Measurements from ENCODE around the gene MRPL51.
"Not testable (repeated sequence)": the region's sequence is repeated elsewhere in the genome, so short reads cannot be mapped to it uniquely, and the experiment has no call there.

The MRPL51 gene

GRCh38 chr12:6472491-6472890 is 20.6 kb downstream of the MRPL51 start:
- TF ChIP-seq CTCF (conservative IDR thresholded peaks at IDR 0.05), result no peak
- TF ChIP-seq ZFX (IDR thresholded peaks at IDR 0.05), result no peak
- H3K27ac ChIP-seq, result no peak overlapping the region

- H3K27ac ChIP-seq, result no peak overlapping the region
- no peak for TF ChIP-seq CTCF (conservative IDR thresholded peaks at IDR 0.05)
- no peak for TF ChIP-seq ZFX (IDR thresholded peaks at IDR 0.05)
Observed at GRCh38 chr12:6471989-6472360, 21.1 kb downstream of the MRPL51 start.

GRCh38 chr12:6470375-6471163 is 22.5 kb downstream of the MRPL51 start, which contains the start of gene VAMP1:
Gene VAMP1, minus strand, starts transcription at chr12:6470677. Its CDS starts 146 bp downstream, at chr12:6470531.
- no peak for TF ChIP-seq ZFX (IDR thresholded peaks at IDR 0.05)
- no peak for TF ChIP-seq CTCF (conservative IDR thresholded peaks at IDR 0.05)
- peak within 1 kb of the TSS; percentile 72 for H3K27ac ChIP-seq

- TF ChIP-seq CTCF (conservative IDR thresholded peaks at IDR 0.05) (no peak), ZFX (IDR thresholded peaks at IDR 0.05) (no peak)
- peak overlapping the region; percentile 72 for H3K27ac ChIP-seq
Observed at GRCh38 chr12:6469609-6470374, 23.3 kb downstream of the MRPL51 start.

- no peak for TF ChIP-seq CTCF (conservative IDR thresholded peaks at IDR 0.05)
- TF ChIP-seq ZFX (IDR thresholded peaks at IDR 0.05), result no peak
- H3K27ac ChIP-seq, result no peak overlapping the region
Observed at GRCh38 chr12:6469092-6469491, 24.0 kb downstream of the MRPL51 start.

- H3K27ac ChIP-seq, result no peak overlapping the region
- TF ChIP-seq CTCF (conservative IDR thresholded peaks at IDR 0.05), result no peak
- no peak for TF ChIP-seq ZFX (IDR thresholded peaks at IDR 0.05)
Observed at GRCh38 chr12:6468283-6468575, 24.8 kb downstream of the MRPL51 start.

GRCh38 chr12:6467571-6468282 is 25.3 kb downstream of the MRPL51 start:
- H3K27ac ChIP-seq, result not testable (repeated sequence)

GRCh38 chr12:6466751-6467150 is 26.3 kb downstream of the MRPL51 start:
- not testable (repeated sequence) for H3K27ac ChIP-seq

All from C4-2B (cell line).